ENCODE results near the gene AEN.
"Not testable (repeated sequence)": the region's sequence is repeated elsewhere in the genome, so short reads cannot be mapped to it uniquely, and the experiment has no call there.

Gene AEN

DNA sequence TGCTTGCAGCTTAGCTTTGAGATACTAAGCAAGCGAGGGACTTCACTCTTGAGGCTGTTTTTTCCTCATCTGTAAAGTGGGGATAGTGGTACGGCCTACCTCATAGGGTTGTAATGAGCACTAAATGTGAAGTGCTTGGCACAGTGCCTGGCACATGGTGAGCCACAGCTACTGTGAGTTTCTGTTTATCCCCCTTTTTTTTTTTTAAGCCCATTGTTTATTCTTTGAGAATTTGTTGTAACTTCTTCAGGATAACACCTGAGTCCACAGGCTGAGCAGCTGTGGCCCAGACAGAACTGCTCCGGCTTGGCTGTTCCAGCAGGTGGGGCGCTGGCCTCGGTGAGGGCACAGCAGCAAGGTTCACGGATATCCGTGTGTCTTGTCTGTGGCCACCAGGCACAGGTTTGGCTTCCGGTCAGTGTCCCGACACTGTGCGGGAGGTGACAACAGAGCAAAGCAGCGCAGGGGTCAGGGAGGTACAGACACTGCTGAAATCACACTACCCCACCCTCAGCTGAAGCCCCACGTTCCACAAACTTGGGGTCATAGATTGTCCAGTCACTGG is 10.4 kb downstream of the AEN start:
- DNase-seq = no peak

DNA sequence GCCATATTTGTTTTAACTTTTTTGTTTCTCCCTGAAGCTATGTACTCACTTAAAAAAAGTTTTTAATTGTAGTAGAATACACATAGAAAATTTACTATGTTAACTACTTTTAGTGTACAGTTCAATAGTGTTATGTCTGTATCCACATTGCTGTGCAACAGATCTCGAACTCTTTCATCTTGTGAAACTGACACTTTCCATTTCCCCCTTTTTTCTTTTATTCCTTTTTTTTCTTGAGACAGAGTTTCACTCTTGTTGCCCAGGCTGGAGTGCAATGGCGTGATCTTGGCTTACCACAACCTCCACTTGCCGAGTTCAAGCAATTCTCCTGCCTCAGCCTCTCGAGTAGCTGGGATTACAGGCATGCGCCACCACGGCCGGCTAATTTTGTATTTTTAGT is 11.7 kb downstream of the AEN start:
- not testable (repeated sequence) for DNase-seq

DNA sequence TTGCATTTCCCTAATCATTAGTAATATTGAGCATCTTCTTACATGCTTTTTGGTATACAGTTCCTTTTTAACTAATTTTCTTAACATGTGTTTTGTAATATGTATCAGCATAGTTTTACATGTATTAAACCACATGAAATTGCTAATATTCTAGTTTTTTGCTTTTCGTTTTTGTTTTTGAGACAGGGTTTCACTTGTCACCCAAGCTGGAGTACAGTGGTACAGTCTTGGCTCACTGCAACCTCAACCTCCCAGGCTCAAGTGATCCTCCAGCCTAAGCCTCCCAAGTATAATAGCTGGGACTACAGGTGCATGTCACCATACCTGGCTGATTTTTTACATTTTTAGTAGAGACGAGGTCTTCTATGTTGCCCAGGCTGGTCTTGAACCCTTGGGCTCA is 13.3 kb downstream of the AEN start:
- DNase-seq = no peak

DNA sequence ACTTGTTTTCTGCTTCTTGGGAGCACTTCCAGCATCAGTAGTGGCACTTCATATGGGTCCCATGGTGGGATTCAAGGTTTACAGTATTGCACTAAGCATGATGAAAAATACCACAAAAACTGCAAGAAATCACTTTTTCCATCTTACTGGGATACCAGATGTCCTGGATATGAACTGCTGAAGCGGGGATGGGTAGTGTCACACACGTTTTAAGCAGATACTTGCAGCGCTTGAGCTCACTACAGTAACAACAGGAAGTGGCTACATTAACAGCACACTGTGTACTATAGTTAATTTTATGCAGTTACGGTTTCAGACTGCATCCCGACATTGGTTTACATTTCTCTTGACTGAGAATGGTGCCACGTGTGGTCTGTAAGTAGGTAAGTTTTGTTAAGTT is 14.2 kb downstream of the AEN start:
- peak in 1 of 2 donors; percentile 40 for DNase-seq

DNA sequence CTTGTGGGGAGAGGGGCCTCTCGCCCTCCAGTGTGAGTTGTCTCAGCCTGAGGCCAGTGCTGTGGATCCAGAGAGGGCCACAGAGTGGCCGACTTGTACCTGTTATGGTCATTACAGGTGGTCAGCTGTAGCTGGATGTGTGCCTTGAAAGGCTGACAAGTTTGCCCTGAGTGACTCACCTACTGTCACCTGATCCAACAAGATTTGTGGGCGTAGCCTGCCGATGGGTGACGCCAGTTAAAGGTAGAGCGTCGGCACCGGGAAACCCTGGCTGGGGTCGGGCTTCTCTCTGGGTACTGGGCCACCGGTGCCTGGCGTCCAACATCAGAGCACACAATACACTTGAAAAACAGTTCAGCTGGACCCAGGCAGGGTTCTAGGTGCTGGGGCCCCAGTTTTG is 14.9 kb downstream of the AEN start:
- no peak for DNase-seq

DNA sequence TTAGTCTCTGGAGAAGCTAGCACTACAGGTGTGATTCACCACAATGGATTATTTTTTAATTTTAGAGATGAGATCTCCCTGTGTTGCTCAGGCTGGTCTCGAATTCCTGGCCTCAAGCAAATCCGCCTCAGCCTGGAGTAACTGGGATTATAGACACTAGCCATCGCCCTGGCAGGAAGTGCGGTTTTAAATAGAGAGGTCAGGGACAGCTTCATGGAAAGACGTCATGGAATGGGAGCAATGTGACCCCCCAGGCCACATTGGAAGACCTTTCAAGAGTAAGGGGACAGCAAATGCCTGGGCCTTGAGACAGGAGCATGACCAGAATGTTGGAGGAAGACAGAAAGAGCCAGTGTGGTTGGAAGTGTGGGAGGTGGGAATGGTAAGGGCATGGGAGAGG is 15.5 kb downstream of the AEN start:
- no peak for DNase-seq

DNA sequence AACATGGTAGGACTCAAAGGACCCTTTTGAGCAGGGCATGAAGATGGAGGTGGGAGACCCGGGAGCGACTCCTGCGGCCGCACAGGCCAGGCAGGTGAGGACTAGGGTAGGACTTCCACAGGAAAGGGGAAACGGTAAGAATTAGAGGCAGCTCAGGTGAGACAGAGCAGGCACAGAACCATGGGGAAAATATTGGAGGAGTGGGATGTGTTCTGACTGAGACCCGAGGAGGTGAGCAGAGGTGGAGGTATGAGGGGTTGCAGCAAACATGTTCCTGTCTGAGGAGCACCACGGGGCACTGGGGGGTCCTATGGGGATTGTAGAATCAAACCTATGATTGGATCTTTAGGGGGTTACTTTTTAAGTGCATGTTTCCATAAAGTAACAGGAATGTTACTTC is 16.3 kb downstream of the AEN start:
- no peak for DNase-seq

DNA sequence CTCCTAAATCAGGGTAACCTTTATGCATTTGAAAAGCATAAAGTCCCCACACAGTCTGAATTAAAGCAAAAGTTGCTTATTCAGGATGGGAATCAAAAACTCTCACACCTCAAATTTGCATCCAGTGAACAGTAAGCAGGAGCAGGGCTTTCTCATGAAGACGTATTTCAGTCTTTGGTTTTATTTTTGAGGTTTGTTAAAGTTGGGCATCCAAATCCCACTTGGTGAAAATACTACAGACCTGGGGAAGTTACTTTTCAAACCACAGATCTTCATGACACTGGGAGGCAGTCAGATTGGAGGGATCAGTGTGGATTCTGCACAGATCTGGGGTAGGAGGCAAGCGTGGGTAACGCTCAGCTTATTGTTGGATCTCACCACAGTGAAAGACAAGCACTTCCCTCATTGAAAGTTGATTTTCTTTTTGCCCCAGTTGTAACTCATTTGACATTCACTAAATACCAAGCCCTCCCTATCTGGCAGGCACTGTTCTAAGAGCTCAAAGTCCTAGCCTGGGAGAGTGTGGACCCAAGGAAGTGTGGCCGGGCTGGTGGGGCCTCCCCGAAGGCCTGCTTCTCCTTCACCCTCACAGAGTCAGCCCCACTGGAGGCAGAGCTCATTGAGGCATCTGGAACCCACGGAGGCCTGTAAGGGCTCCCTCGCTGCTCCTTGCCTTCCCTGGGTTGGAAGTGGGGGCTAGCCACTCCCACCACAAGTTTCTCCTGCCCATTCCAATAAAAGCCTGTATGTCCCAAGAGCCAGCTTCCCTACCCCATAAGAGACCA is 16.9 kb downstream of the AEN start:
- peak in 1 of 2 donors; percentile 80 for DNase-seq

DNA sequence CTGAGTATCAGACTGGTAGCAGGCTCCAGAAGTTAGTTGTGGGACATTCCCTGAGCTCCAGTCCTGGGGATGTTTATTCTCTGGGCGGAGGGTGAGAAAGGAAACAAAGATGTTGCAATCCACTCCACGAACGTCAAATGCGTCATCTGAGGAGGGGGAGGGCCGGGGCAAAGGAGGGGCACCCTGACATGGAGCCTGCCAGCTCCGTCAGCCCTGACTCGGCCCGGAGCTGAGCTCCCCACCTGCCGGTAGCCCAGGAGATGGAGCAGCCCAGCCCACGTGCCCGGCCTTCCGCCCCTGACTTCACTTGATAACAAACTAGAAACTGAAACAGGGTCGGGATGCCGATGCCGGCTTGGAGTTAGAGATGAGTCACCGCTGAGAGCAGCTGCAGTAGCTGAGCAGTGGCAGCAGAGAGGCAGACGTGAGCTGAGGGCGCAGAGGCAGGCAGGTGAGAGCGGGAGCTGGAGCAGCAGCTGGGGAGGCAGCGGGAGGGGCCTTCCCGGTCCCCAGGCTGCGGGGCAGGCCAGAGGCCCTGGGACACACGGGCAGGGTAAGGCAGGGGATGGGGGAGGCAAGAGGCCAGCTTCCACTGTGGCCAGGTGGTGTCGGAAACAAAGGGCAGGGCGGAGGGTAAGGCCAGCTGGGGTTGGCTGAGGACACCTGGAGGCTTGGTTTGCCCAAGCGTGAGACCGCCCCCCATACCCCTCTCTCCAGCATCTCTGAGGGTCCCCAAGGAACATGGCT is 17.7 kb downstream of the AEN start, which contains the start of gene ISG20:
Gene ISG20, plus strand, starts transcription at position 391 of the 747 bp plus-strand sequence. Its CDS starts 351 bp downstream, at position 742.
- peak; percentile 80 to 100 for DNase-seq

DNA sequence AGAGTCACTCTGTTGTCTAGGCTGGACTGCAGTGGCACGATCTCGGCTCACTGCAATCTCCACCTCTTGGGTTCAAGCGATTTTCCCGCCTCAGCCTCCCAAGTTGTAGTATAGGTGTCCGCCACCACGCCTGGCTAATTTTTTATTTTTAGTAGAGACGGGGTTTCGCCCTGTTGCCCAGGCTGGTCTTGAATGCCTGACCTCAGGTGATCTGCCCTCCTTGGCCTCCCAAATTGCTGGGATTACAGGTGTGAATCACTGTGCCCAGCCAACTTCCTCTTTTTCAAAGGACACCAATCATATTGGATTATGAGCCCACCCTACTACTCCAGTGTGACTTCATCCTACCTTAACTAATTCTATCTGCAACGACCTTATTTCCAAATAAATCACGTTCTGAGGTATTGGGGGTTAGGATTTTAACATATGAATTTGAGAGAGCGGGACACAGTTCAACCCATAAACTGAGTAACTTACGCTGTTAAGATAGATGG is 20.9 kb downstream of the AEN start:
- no peak for DNase-seq

DNA sequence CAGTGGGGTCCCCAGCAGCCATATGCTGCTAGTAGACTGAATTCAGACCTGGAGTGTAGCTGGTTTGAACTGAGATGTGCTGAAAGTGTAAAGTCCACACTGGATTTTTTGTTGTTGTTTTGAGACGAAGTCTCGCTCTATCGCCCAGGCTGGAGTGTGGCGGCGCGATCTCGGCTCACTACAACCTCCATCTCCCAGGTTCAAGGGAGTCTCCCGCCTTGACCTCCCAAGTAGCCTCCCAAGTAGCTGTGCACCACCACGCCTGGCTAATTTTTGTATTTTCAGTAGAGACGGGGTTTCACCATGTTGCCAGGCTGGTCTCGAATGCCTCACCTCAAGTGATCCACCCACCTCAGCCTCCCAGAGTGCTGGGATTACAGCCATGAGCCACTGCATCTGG is 21.4 kb downstream of the AEN start:
- not testable (repeated sequence) for DNase-seq

DNA sequence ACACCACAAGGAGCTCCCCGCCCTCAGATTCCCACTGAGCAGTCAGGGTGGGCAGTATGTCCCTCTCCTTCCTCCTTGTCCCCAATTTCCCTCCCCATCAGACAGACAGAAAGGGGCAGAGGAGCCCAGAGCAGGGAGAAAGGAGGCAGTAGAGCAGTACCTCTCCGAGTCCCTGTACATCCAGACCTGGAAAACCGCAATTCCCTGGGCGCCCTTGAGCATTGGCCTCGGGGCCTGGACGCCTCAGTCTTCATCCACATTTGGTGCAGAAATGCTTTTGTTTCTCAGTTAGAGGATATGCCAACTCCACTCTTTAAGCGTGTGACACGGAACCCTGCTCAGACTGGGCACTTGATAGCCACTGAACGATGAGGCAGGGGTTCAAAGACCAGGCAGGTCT is 23.6 kb downstream of the AEN start:
- DNase-seq = no peak

DNA sequence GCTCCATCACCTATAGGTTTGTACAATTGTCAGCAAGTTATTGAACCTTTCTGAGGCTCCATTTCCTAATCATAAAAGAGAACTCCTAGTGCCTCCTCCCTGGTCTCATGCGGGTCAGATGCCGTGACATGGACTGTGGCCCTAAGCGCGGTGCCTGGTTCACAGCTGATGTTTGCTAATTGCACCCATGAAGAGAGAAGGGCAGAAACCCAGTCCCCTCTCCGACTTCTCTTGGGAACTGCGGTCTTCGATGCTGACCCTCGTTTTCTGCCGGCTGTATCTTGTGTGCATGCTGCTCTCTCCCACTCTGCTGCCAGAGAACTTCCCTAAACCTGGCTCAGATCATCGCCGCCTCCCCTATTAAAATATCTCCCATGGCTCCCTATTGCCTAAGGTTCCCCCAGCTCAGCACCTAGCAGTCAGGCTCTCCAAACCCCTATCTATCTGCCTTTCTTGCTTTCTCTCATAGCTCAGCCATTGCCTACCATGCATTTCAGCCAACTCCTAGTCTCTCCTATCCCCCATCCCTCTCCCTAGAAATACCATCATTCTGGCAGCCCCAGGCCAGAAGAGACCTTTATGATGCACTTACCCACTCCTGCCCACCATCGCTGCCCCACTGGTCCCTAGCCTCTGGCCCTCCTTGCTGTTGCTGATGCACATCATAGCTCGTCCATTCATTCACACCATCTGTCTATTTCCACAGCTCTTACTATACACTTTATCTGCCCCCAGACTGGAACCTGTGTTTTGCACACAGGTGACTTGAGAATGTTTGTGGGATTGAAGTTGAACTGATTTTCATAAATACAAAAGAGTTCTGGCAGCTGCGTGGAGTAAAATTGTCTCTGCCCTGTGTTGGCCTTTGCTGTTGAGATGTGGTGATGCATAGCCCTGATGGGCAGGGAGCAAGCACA is 24.3 kb downstream of the AEN start:
- DNase-seq = no peak

DNA sequence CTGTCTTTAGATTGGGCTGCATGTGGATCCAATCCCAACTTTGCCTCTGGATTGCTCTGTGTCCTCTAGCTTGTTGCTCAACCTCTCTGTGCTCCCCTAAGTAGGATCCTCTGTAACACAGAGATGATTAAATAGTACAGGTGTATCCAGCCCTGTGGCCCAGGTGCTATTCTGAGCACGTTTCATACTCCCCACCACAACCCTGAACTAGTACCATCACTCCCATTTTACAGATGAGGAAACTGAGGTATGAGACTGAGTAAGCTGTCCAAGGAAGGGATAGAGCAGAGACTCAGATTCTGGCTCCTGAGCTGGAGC is 24.9 kb downstream of the AEN start:
- no peak for DNase-seq

DNA sequence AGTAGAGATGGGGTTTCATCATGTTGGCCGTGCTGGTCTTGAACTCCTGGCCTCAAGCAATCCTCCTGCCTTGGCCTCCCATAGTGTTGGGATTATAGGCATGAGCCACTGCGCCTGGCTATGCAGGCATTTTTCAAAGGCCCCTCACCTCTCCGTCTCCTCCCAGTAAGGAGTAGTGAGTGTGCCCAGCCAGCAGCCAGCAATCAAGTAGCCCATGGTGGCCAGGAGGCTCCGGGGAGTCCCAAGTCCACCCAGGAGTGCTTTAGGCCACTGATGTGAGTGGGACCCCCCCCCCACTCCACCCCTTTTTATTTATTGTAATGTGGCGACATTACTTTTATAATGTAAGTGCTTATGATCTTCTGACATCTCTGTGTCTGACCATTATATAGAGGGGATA is 25.8 kb downstream of the AEN start:
- DNase-seq = no peak

DNA sequence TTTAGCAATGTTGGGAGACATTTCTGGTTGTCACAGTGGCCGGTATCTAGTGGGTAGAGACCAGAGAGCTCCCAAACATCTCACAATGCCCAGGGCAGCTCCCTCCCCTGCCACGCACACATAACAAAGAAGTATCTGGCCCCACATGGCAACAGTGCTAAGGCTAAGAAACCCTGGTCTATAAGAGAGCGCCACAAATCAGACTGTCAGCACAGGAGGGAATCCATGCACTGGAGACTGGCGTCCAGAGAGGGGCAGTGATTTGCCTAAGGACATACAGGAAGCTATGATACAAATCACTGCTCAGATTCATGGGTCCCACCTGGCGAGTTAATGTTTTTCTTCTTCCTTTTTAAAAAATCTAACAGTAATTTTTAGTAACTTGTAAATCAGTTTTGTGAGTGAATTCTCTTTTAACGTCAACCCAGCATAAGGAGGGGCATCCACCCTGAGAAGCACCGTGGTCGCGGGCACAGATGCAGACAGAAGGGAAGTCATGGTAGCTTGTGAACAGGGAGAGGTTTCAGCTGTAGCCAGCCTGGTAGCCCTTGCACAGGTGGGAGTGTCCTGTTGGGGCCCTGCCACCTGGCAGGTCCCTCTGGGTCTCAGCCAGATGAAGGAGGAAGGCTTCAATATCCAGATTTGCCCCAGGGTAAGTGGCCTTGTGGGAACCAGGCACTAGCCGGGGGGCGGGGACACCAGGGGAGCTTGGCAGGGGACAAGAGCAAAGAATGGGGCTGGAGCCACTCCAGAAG is 26.4 kb downstream of the AEN start:
- no peak for DNase-seq

DNA sequence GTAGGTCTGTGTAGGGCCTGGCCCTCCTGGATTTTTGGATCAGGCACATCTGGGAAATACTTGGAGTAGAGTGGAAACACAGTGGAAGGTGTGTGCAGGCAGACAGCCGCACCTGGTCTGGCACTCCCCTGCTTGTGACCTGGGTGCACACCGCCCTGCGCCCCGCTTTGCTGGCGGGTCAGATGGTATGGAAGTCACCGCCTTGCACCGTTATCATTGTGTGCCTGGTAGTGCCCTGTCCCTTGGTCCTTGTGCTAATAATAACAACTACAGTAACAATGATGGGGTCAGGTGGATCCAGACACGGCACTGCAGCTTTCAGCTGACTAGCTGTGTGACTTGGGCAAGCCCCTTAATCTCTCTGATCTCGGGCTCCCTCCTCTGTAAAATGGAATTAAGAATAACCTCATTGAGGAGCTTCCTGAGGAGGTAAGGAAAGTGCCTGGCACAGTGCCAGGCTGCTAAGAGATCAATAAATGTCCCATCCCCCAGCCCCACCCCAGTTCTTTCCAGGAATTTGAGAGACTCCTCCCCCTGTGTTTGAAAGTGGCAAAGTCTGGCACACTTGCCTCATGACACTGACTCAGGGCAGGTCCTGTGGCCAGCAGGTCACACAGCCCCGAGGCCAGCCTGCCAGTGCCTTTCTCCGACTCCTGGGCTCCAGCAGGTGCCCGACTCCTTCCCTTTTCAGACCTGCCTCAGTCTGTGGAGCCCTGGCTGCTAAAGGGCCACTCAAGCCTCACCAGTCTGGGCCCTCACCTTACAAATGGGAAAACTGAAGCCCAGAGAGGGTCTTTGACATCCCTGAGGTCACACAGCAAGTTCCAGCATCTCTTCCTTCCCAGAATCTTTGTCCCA is 27.4 kb downstream of the AEN start:
- no peak for DNase-seq

DNA sequence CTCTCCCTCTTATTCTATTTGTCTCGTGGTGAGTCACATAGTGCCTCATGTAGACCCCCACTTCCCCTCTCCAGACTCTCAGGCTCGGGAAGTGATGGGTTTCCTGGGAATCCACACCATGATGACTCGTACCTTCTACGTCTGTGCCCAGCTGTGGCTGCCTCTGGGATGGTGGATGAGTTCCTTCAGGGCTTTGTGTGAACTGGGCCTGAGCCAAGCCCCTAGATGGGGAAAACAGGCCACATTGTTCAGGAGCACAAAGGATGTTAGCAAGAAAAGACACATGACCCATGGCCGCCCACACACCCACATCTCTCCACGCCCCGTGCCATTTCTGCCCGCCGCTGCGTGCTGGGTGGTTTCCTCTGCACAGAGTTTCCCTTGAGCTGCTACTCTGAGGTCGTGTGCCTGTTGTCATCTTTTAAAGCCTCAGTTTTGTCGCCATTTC is 28.2 kb downstream of the AEN start:
- peak in 1 of 2 donors; percentile 27 for DNase-seq

DNA sequence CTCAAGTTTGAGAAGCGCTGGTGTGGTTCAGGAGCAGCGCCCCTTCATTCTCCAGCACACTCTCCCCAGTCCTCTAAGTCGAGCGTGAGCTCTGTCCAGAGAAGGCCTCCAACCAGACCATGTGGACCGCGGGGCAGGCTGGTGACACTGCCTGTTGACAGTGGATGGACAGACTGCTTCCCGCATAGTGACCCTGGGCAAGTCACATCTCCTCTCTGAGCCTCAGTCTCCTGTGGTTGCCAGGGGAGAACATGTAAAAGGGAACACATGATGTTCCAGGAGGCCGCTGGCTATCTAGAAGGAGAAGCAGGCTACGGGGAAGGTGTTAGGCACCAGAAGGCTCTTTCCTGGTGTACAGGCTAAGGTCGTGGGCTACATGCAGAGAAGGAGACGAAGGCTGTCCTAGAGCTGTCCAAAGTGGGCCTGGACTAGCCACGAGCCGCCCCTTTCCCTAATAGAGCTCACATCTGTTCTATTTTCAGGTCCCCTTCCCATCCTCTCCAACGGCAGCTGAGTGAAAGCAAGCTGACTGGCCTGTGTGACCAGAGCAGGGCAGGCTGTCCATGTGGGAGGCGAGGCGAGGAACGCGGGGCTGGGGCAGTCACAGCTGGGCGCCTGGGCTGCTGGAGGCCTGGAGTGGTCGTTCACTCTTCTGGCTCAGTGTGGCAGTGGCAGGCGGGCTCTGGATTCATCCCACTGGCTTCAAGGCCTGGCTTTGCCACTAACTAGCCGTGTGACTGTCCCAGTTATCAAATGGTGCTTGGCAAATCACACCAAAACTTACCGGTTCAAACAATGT is 28.8 kb downstream of the AEN start:
- no peak for DNase-seq

DNA sequence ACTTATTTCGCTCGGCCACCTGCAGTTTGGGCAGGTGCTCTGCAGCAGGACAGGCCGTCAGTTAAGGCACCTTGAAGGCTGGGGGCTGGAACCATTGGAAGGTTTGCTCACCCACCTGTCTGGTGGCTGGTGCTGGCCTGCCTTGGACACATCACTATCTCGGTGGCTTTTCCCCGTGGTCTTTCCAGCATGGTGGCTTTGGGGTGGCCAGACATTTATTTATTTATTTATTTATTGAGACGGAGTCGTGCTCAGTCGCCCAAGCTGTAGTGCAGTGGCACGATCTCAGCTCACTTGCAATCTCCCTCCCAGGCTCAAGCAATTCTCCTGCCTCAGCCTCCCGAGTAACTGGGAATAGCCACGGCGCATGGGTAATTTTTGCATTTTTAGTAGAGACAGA is 29.4 kb downstream of the AEN start:
- DNase-seq = no peak

All from bone marrow (tissue), 2 donors.